GM21360 (cell line): ENCODE measurements around the gene MEIKIN.
"Not testable (repeated sequence)": the region's sequence is repeated elsewhere in the genome, so short reads cannot be mapped to it uniquely, and the experiment has no call there.

Experiments used
- ATAC-seq: cut with Tn5 transposase; IDR thresholded peaks from one replicate; pipeline ENCODE4 v1.9.1; 2021; ENCODE audit warnings: mild to moderate bottlenecking, moderate library complexity; ENCODE audit not compliant: unreplicated experiment

Gene MEIKIN

DNA sequence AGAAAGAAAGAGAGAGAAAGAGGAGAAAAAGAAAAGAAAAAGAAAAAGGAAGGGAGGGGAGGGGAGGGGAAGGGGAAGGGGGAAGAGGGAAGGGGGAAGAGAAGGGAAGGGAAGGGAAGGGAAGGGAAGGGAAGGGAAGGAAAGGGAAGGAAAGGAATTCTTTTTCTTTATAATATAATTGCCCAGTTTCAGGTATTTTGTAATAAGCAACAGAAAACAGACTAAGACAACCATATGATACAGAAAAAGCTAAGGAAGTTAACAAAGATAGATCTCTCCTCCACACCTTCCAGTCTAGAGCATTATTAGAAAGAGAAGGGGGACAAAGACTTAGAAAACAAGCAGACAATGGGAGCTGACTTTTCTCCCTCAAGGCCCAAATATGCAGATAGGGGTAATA lies 31.0 kb downstream of the MEIKIN start:
- ATAC-seq: no peak

DNA sequence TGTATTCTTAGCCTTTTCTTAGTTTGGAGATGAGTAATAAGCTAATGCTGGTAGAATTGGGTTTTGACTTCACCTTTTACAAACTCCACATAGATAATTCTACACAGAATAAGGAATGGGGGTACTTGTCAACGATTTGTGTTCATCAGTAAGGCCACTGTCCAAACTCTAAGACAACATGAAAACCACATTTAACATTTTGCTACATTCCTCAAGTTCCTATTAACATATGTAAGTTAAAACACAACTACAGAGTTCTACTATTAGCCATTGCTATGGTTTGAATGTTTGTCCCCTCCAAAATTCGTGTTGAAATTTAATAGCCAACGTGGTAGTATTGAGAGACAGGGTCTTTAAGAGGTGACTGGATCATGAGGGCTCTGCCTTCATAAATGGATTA lies 31.9 kb downstream of the MEIKIN start:
- ATAC-seq: no peak

DNA sequence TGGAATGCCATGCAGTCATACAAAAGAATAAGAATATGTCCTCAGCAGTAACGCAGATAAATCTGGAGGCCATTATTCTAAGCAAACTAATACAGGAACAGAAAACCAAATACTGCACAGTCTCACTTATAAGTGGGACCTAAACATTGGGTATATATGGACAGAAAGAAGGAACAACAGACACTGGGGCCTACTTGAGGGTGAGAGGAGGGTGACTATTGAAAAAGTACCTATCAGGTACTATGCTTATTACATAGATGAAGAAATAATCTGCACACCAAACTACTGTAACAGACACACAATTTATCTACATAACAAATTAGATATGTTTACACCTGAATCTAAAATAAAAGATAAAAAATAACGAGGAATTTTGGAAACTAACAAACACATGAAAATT lies 38.8 kb downstream of the MEIKIN start:
- no peak for ATAC-seq

DNA sequence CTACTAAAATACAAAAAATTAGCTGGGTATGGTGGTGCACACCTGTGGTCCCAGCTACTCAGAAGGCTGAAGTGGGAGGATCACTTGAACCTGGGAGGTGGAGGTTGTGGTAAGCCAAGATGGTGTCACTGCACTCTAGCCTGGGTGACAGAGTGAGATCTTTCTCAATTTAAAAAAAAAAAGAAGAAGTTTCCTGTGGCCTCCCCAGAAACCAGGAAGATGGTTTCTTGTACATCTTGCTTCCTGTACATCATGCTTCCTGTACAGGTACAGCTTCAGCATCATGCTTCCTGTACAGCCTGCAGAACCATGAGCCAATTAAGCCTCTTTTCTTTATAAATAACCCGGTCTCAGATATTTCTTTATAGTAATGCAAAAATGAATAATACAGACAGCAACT lies 43.2 kb downstream of the MEIKIN start:
- not testable (repeated sequence) for ATAC-seq

DNA sequence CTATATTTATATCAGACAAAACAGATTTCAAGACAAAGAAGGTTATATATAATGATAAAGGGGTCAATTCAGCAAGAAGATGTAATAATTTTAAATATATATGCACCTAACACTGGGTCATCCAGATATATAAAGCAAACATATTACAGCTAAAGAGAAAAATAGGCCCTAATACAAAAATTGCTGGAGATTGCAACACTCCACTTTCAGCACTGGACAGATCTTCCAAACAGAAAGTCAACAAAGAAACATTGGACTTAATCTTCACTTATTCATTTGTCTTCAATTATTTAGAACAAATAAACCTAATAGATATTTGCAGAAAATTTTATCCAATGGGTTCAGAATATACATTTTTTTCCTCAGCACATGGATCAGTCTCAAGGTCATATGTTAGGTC lies 45.8 kb downstream of the MEIKIN start:
- ATAC-seq: no peak

DNA sequence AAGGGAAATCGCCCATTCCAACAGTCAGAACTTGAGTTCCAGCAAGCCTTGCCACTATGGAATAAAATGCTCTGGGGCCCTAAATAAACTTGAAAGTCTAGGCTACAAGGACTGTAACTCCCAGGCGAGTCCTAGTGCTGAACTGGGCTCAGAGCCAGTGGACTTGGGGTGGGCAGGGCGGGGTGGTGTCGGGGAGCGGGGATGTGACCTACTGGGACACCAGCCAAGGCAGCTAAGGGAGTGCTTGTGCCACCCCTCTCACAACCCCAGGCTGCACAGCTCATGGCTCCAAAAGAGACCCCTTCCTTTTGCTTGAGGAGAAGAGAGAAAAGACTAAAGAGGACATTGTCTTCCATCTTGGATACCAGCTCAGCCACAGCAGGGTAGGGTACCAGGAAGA lies 61.5 kb downstream of the MEIKIN start:
- ATAC-seq: no peak

DNA sequence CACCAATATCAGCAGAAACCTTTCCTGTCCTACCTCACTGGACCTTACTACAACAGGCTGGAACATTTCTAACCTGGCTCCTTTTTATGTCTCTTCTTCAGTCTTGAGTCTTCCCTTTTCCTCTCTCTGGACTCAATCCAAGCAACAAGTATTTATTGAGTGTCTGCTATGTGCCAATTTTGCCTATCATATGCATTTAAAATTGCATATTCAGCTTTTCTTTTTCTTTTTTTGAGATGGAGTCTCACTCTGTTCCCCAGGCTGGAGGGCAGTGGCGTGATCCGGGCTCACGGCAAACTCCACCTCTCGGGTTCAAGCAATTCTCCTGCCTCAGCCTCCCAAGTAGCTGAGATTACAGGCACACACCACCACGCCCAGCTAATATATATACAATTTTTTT lies 65.8 kb downstream of the MEIKIN start:
- ATAC-seq: no peak

DNA sequence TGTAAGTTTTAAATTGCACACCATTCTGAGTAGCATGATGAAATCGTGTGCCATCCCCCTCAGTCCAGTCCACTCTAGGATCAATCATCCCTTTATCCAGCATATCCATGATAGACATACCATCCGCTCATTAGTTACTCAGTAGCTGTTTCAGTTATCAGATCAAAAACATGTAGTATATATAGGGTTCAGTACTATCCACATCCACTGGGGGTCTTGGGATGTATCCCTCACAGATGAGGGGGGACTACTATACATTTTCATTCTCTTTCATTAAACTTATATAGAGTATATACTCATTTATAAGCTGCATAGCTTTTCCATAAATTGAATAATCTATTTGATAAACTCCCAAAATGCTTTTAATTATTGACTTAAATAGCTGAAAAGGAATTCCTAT lies 67.6 kb downstream of the MEIKIN start:
- ATAC-seq: no peak

DNA sequence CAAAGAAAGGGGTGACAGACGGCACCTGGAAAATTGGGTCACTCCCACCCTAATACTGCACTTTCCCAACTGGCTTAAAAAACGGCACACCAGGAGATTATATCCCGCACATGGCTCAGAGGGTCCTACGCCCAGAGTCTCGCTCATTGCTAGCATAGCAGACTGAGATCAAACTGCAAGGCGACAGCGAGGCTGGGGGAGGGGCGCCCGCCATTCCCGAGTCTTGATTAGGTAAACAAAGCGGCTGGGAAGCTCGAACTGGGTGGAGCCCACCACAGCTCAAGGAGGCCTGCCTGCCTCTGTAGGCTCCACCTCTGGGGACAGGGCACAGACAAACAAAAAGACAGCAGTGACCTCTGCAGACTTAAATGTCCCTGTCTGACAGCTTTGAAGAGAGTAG lies 74.2 kb downstream of the MEIKIN start:
- not testable (repeated sequence) for ATAC-seq

- ATAC-seq: no peak
Observed at GRCh38 chr5:131867524-131867923, 77.9 kb downstream of the MEIKIN start.

GRCh38 chr5:131863700-131864099 lies 81.8 kb downstream of the MEIKIN start:
- ATAC-seq: no peak

DNA sequence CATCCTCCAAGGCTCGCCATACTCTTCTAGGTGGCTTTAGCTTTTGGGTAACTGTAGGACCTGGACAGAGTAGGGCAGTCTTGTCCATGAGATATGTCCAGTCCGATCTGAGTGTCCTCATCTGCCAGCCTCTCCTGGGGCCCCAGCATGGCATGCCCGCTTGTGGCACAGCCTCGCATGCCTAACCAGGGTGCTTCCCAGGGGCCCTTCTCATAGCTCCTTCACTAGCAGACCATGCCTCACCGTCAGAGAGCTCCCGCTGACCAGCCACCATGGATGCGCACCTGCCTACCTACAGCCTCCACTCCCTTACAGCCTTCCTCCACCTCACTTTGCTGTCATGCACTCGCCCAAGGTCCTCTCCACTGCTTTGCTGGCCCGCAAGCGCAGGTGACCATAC lies 88.1 kb downstream of the MEIKIN start:
- ATAC-seq: no peak

GRCh38 chr5:131855452-131855851 lies 90.0 kb downstream of the MEIKIN start:
- no peak for ATAC-seq

DNA sequence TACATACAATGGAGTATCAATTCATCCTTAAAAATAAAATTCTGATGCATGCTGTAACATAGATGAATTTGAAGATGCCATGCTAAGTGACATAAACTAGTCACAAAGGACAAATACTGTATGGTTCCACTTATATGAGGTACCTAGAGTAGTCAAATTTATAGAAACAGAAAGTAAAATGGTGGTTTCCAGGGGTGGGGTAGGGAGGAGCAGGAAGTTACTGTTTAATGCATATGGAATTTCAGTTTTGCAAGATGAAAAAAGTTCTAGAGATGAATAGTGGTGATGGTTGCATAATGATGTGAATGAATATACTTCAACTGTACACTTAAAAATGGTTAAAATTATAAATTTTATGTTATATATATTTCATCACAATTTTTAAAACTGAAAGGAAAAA lies 91.3 kb downstream of the MEIKIN start:
- ATAC-seq: no peak

DNA sequence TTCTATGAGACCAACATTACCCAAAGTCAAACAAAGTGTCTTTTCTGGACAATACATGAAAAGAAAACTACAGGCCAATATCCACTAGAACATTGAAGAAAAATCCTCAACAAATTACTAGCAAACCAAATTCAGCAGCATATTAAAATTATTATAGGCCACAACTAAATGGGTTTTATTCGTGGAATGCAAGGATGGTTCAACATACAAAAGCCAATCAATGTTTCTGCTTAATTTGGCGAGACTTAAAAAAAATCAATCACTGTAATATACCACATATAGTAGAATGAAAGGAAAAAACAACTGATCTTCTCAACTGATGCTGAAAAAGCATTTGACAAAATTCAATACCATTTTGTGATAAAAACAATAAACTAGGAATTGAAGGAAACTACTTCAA lies 96.8 kb downstream of the MEIKIN start:
- ATAC-seq: no peak

- ATAC-seq: no peak
Observed at GRCh38 chr5:131846536-131846935, 98.9 kb downstream of the MEIKIN start.

- no peak for ATAC-seq
Observed at GRCh38 chr5:131845828-131846227, 99.6 kb downstream of the MEIKIN start.

DNA sequence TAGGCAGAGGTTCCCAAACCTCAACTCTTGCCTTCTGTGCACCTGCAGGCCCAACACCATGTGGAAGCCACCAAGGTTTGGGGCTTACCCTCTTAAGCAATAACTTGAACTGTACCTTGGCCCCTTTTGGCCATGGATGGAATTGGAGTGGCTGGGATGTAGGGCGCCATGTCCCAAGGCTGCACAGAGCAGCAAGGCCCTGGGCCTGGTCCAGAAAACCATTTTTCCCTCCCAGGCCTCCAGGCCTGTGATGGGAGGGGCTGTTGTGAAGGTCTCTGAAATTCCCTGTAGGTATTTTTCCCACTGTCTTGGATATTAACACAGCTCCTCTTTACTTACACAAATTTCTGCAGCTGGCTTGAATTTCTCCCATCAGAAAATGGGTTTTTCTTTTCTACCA lies 102.5 kb downstream of the MEIKIN start:
- ATAC-seq: not testable (repeated sequence)

DNA sequence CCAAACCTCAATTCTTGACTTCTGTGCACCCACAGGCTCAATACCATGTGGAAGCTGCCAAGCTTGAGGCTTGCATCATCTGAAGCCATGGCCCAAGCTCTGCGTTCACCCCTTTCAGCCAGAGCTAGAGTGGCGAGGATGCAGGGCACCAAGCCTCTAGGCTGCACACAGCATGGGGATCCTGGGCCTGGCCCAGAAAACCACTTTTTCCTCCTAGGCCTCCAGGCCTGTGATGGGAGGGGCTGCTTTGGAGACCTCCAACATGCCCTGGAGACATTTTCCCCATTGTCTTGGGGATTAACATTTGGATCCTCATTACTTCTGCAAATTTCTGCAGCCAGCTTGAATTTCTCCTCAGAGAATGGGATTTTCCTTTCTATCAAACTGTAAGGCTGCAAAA lies 112.8 kb downstream of the MEIKIN start:
- ATAC-seq: not testable (repeated sequence)

- no peak for ATAC-seq
Observed at GRCh38 chr5:131825404-131826013, 120.0 kb downstream of the MEIKIN start.

GRCh38 chr5:131824631-131825030 lies 120.8 kb downstream of the MEIKIN start:
- no peak for ATAC-seq

- no peak for ATAC-seq
Observed at GRCh38 chr5:131821221-131821620, 124.2 kb downstream of the MEIKIN start.

- no peak for ATAC-seq
Observed at GRCh38 chr5:131818001-131818724, 127.3 kb downstream of the MEIKIN start.
